Stimulated activated CD8-positive, alpha-beta memory T cell treated with anti-CD3 and anti-CD28 coated beads, Interleukin-7, amount 100 ng/mL, for 4 hours (primary cell): ENCODE measurements around the gene SPNS1.
"Not testable (repeated sequence)": the region's sequence is repeated elsewhere in the genome, so short reads cannot be mapped to it uniquely, and the experiment has no call there.

ENCODE experiments used
- DNase-seq, 2 donors: peaks; one replicate each; pipeline ENCODE4 v3.0.0-alpha.2; 2020; ENCODE audit warnings: low read depth in 2 of 2

Gene SPNS1

GRCh38 chr16:28989363-28989762, 14.8 kb downstream of the SPNS1 start:
- no peak for DNase-seq

- DNase-seq: peak; percentile 56 to 59
These were observed 15.9 kb downstream of the SPNS1 start for GRCh38 chr16:28990375-28991040.

GRCh38 chr16:28991687-28992086, 17.1 kb downstream of the SPNS1 start:
- DNase-seq: no peak

- DNase-seq: no peak
These were observed 17.9 kb downstream of the SPNS1 start for GRCh38 chr16:28992496-28992895.

- DNase-seq: no peak
These were observed 24.3 kb downstream of the SPNS1 start for GRCh38 chr16:28998837-28999236.

GRCh38 chr16:28999577-28999976, 25.0 kb downstream of the SPNS1 start:
- DNase-seq: no peak

GRCh38 chr16:29000019-29000418, 25.4 kb downstream of the SPNS1 start:
- DNase-seq: no peak

GRCh38 chr16:29004496-29005139, 30.0 kb downstream of the SPNS1 start:
- DNase-seq: not testable (repeated sequence)

- DNase-seq: peak; percentile 57 to 63
These were observed 33.4 kb downstream of the SPNS1 start for GRCh38 chr16:29007730-29008593.

GRCh38 chr16:29009050-29009837, 34.7 kb downstream of the SPNS1 start:
- no peak for DNase-seq

GRCh38 chr16:29009838-29010166, 35.2 kb downstream of the SPNS1 start:
- no peak for DNase-seq

- no peak for DNase-seq
These were observed 36.5 kb downstream of the SPNS1 start for GRCh38 chr16:29011112-29011511.

- DNase-seq: no peak
These were observed 37.3 kb downstream of the SPNS1 start for GRCh38 chr16:29011851-29012250.

GRCh38 chr16:29012913-29013553, 38.5 kb downstream of the SPNS1 start:
- DNase-seq: no peak

- no peak for DNase-seq
These were observed 40.0 kb downstream of the SPNS1 start for GRCh38 chr16:29014561-29015069.

- no peak for DNase-seq
These were observed 47.6 kb downstream of the SPNS1 start for GRCh38 chr16:29022196-29022595.

- no peak for DNase-seq
These were observed 49.0 kb downstream of the SPNS1 start for GRCh38 chr16:29023279-29024277.

GRCh38 chr16:29024278-29024677, 49.7 kb downstream of the SPNS1 start:
- DNase-seq: no peak

GRCh38 chr16:29025218-29025617, 50.6 kb downstream of the SPNS1 start:
- no peak for DNase-seq

GRCh38 chr16:29025735-29026134, 51.2 kb downstream of the SPNS1 start:
- DNase-seq: no peak
